HL-60 (cell line): ENCODE results near the gene ADRB1.

ENCODE experiments used
- CTCF ChIP-seq: IDR thresholded peaks from one replicate; pipeline ENCODE4 v1.5.1; 2011; ENCODE audit warnings: low read length, control low read depth, inconsistent platforms; ENCODE audit not compliant: insufficient read depth
- GABPA ChIP-seq: IDR thresholded peaks from 2 replicates; pipeline ENCODE4 v1.6.1; 2012; ENCODE audit warnings: low read depth
- POLR2AphosphoS5 ChIP-seq: IDR thresholded peaks from 2 replicates; pipeline ENCODE4 v1.6.1; 2012; ENCODE audit warnings: low read depth
- REST ChIP-seq: IDR thresholded peaks from 2 replicates; pipeline ENCODE4 v1.6.1; 2012; ENCODE audit warnings: low read depth; ENCODE audit not compliant: insufficient replicate concordance
- SPI1 ChIP-seq: IDR thresholded peaks from 2 replicates; pipeline ENCODE4 v1.6.1; 2012; ENCODE audit warnings: low read depth, mild to moderate bottlenecking, borderline replicate concordance

- no peak for TF ChIP-seq CTCF
- no peak for TF ChIP-seq POLR2AphosphoS5
- TF ChIP-seq GABPA: no peak
- no peak for TF ChIP-seq REST
- TF ChIP-seq SPI1: no peak
Observed at GRCh38 chr10:114061148-114061547, 17.5 kb downstream of the ADRB1 start.
